A549 (cell line): ENCODE data around the gene GUCA2A.

Source experiments
- EP300 ChIP-seq, 2 experiments: fragments of >200 bp; sonication (Bioruptor Twin); formaldehyde crosslinking; IDR thresholded peaks; 2 replicates in 1 of 2; 3 replicates in 1 of 2; pipeline ENCODE4 v1.6.1; 2016 to 2017
- HDAC2 ChIP-seq: fragments of 200-600 bp; sonication (generic); IDR thresholded peaks from 2 replicates; pipeline ENCODE4 v1.6.1; 2016
- POLR2A ChIP-seq: IDR thresholded peaks from 2 replicates; pipeline ENCODE4 v1.6.1; 2012; ENCODE audit warnings: mild to moderate bottlenecking, low read length
- SMC3 ChIP-seq: fragments of >200 bp; sonication (Bioruptor Twin); formaldehyde crosslinking; IDR thresholded peaks from 3 replicates; pipeline ENCODE4 v1.6.1; 2018; ENCODE audit warnings: inconsistent platforms
- USF2 ChIP-seq: fragments of 450-650 bp; IDR thresholded peaks from 2 replicates; pipeline ENCODE4 v1.6.1; 2014; ENCODE audit warnings: antibody characterized with exemption
- ZFP36 ChIP-seq: fragments of 450-650 bp; IDR thresholded peaks from 2 replicates; pipeline ENCODE4 v1.6.1; 2014; ENCODE audit warnings: borderline replicate concordance; ENCODE audit not compliant: partially characterized antibody
- TF ChIP-seq, protein P1 (sequence below): fragments of >200 bp; sonication (Bioruptor Twin); formaldehyde crosslinking; IDR thresholded peaks from 3 replicates; pipeline ENCODE4 v1.5.1; 2016

DNA sequence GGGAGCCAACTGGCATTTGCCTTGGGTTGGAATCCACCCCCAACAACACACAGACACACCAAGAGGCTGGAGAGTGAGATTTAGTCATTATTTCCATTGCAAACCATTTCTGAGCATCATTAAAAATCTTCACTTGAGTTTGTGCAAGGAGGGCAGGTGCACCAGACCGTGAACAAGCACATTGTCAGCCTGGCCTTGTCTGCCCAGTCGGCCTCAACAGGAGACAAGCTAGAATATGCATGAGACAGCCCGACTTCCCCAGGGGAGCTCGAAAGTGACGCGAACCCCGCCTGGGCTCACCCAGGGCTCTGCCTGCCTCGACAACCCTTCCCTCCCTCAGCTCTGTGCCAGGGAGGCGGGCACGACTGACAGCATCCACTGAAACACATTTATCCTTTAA lies 26.8 kb downstream of the GUCA2A start:
- TF ChIP-seq, protein P1, sequence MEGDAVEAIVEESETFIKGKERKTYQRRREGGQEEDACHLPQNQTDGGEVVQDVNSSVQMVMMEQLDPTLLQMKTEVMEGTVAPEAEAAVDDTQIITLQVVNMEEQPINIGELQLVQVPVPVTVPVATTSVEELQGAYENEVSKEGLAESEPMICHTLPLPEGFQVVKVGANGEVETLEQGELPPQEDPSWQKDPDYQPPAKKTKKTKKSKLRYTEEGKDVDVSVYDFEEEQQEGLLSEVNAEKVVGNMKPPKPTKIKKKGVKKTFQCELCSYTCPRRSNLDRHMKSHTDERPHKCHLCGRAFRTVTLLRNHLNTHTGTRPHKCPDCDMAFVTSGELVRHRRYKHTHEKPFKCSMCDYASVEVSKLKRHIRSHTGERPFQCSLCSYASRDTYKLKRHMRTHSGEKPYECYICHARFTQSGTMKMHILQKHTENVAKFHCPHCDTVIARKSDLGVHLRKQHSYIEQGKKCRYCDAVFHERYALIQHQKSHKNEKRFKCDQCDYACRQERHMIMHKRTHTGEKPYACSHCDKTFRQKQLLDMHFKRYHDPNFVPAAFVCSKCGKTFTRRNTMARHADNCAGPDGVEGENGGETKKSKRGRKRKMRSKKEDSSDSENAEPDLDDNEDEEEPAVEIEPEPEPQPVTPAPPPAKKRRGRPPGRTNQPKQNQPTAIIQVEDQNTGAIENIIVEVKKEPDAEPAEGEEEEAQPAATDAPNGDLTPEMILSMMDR: no peak
- no peak for TF ChIP-seq HDAC2
- no peak for TF ChIP-seq SMC3
- TF ChIP-seq USF2: no peak
- no peak for TF ChIP-seq POLR2A
- no peak for TF ChIP-seq EP300 (IDR thresholded peaks at IDR 0.05)
- TF ChIP-seq ZFP36: no peak
